OCI-LY1 (cell line): Measurements from ENCODE around the gene PAQR8.
A peak's percentile ranks its signal among the peaks of the same experiment; 100 is the strongest.

Experiments used
- H2AFZ ChIP-seq: fragments of 200-600 bp; sonication (generic), shearing (Covaris generic); 2 replicates; pipeline ENCODE4 v1.6.0; 2014; ENCODE audit warnings: antibody characterized with exemption, mild to moderate bottlenecking, low read length
- H3F3A ChIP-seq: fragments of 200-600 bp; sonication (generic), shearing (Covaris generic); 2 replicates; pipeline ENCODE4 v1.6.0; 2014; ENCODE audit warnings: mild to moderate bottlenecking, antibody characterized with exemption, low read length, moderate library complexity; ENCODE audit not compliant: insufficient read depth
- H3K27ac ChIP-seq: fragments of 200-600 bp; sonication (generic); 2 replicates; pipeline ENCODE4 v1.5.1; 2014; ENCODE audit warnings: low read length, mixed run types, mild to moderate bottlenecking, low read depth; ENCODE audit not compliant: poor library complexity, severe bottlenecking
- H3K27me3 ChIP-seq: fragments of 200-600 bp; sonication (generic); 2 replicates; pipeline ENCODE4 v1.6.0; 2014; ENCODE audit warnings: antibody characterized with exemption, mild to moderate bottlenecking, low read length, moderate library complexity; ENCODE audit not compliant: insufficient read depth
- H3K36me3 ChIP-seq: fragments of 200-600 bp; sonication (generic); 2 replicates; pipeline ENCODE4 v1.6.1; 2014; ENCODE audit warnings: mild to moderate bottlenecking, antibody characterized with exemption, low read length, moderate library complexity, mixed read lengths; ENCODE audit not compliant: insufficient read depth
- H3K4me1 ChIP-seq: fragments of 200-600 bp; sonication (generic); 2 replicates; pipeline ENCODE4 v1.5.1; 2014; ENCODE audit warnings: mild to moderate bottlenecking, low read length, moderate library complexity; ENCODE audit not compliant: insufficient read depth, severe bottlenecking
- H3K4me2 ChIP-seq: fragments of 200-600 bp; sonication (generic), shearing (Covaris generic); 2 replicates; pipeline ENCODE4 v1.6.1; 2014; ENCODE audit warnings: low read length
- H3K4me3 ChIP-seq: fragments of 200-600 bp; sonication (generic); 2 replicates; pipeline ENCODE4 v1.5.1; 2014; ENCODE audit warnings: low read length, low read depth, mild to moderate bottlenecking, mixed read lengths; ENCODE audit not compliant: poor library complexity, severe bottlenecking
- H3K79me2 ChIP-seq: fragments of 200-600 bp; shearing (Covaris generic); 2 replicates; pipeline ENCODE4 v1.6.1; 2016; ENCODE audit warnings: mixed run types, low read length, mixed read lengths; ENCODE audit not compliant: insufficient read depth
- H3K9ac ChIP-seq: fragments of 200-600 bp; sonication (generic), shearing (Covaris generic); 2 replicates; pipeline ENCODE4 v1.6.1; 2014; ENCODE audit warnings: mild to moderate bottlenecking, low read length, mixed read lengths
- H3K9me2 ChIP-seq: fragments of 200-600 bp; sonication (generic), shearing (Covaris generic); 2 replicates; pipeline ENCODE4 v1.6.1; 2014; ENCODE audit warnings: low read depth, mild to moderate bottlenecking, low read length, mixed read lengths
- H3K9me3 ChIP-seq: fragments of 200-600 bp; shearing (Covaris generic); 2 replicates; pipeline ENCODE4 v1.6.1; 2014; ENCODE audit warnings: low read length, mixed read lengths
- H4K20me1 ChIP-seq: fragments of 200-600 bp; sonication (generic), shearing (Covaris generic); 2 replicates; pipeline ENCODE4 v1.6.0; 2016; ENCODE audit warnings: mild to moderate bottlenecking, low read length; ENCODE audit not compliant: insufficient read depth
- CTCF ChIP-seq: fragments of 200-600 bp; sonication (generic), shearing (Covaris generic); IDR thresholded peaks from 2 replicates; pipeline ENCODE4 v1.5.1; 2017; ENCODE audit warnings: mild to moderate bottlenecking, antibody characterized with exemption, low read length, moderate library complexity, mixed read lengths
- EZH2 ChIP-seq: fragments of 200-600 bp; sonication (generic), shearing (Covaris generic); IDR thresholded peaks from 2 replicates; pipeline ENCODE4 v1.8.0; 2017; ENCODE audit warnings: borderline replicate concordance, mixed run types, mild to moderate bottlenecking, antibody characterized with exemption, low read length, moderate library complexity, mixed read lengths

Gene PAQR8

GRCh38 chr6:52391599-52391998 lies 29.6 kb downstream of the PAQR8 start:
- H3K27me3 ChIP-seq = no peaks in the 10 kb centered on the region
- H3K79me2 ChIP-seq = no peaks in the 10 kb centered on the region
- peaks cover 36% of the 10 kb centered on the region for H3K4me1 ChIP-seq
- no peaks in the 10 kb centered on the region for H3F3A ChIP-seq
- no peaks in the 10 kb centered on the region for H3K9me3 ChIP-seq
- no peaks in the 10 kb centered on the region; the same call in 1 of the 2 replicates for H3K36me3 ChIP-seq
- no peak overlapping the region for H3K4me3 ChIP-seq
- no peaks in the 10 kb centered on the region for H3K9me2 ChIP-seq
- no peaks in the 10 kb centered on the region for H4K20me1 ChIP-seq
- no peak overlapping the region for H3K27ac ChIP-seq
- H3K4me2 ChIP-seq = no peak overlapping the region
- no peak overlapping the region for H3K9ac ChIP-seq
- H2AFZ ChIP-seq = no peak overlapping the region
- no peak for TF ChIP-seq EZH2
- no peak for TF ChIP-seq CTCF

GRCh38 chr6:52392944-52393343 lies 31.0 kb downstream of the PAQR8 start:
- Histone ChIP-seq H3K4me3 (no peak overlapping the region), H3K79me2 (no peaks in the 10 kb centered on the region), H3K27ac (no peak overlapping the region), H3K9me2 (no peaks in the 10 kb centered on the region), H3K4me1 (peaks cover 43% of the 10 kb centered on the region), H3K4me2 (no peak overlapping the region), H3K9ac (no peak overlapping the region), H3K27me3 (no peaks in the 10 kb centered on the region), H2AFZ (no peak overlapping the region), H4K20me1 (no peaks in the 10 kb centered on the region), H3K36me3 (no peaks in the 10 kb centered on the region), H3F3A (no peaks in the 10 kb centered on the region), H3K9me3 (no peaks in the 10 kb centered on the region)
- TF ChIP-seq CTCF (no peak), EZH2 (no peak)

- H3K4me1 ChIP-seq = peaks cover 49% of the 10 kb centered on the region
- no peak overlapping the region for H2AFZ ChIP-seq
- H3K27me3 ChIP-seq = no peaks in the 10 kb centered on the region
- H3K27ac ChIP-seq = no peak overlapping the region
- H3K4me2 ChIP-seq = peak overlapping the region; percentile 16; the same call in 1 of the 2 replicates
- H3F3A ChIP-seq = no peaks in the 10 kb centered on the region
- H3K79me2 ChIP-seq = no peaks in the 10 kb centered on the region
- TF ChIP-seq CTCF (no peak), EZH2 (no peak)
- H3K9me3 ChIP-seq = no peaks in the 10 kb centered on the region
- no peaks in the 10 kb centered on the region for H3K9me2 ChIP-seq
- no peaks in the 10 kb centered on the region for H3K36me3 ChIP-seq
- no peak overlapping the region; the same call in 1 of the 2 replicates for H3K9ac ChIP-seq
- no peak overlapping the region for H3K4me3 ChIP-seq
- H4K20me1 ChIP-seq = no peaks in the 10 kb centered on the region
These were observed 31.8 kb downstream of the PAQR8 start for GRCh38 chr6:52393780-52394179.
